ENCODE results near the gene ASTN2. TPM values are rescaled to one million over a fixed set of nuclear protein-coding genes. Genes with fewer than 3 reads are reported as not detected.

Gene ASTN2
- total and polyA plus RNA-seq, 4 donors = 0.57 to 2.9 (median 1.4) TPM

GRCh38 chr9:117000834-117001233 is 414.0 kb downstream of the ASTN2 start:
- H3K27me3 ChIP-seq (ENCODE audit: control insufficient read depth in 4 of 4, insufficient read depth in 4 of 4, low read length in 3 of 4) = peaks cover 0 to 2% (median 0%) of the 10 kb centered on the region in 4 donors
- peaks cover 0 to 3% (median 0%) of the 10 kb centered on the region in 4 donors for H3K9me3 ChIP-seq (ENCODE audit: control insufficient read depth in 4 of 4, low read length in 3 of 4)
- DNase-seq (ENCODE audit: low spot score) = no peak
- no peaks in the 10 kb centered on the region for H3K36me3 ChIP-seq (ENCODE audit: control insufficient read depth in 4 of 4, insufficient read depth in 3 of 4, low read depth in 1 of 4, low read length in 3 of 4)
- no peak overlapping the region for H3K27ac ChIP-seq (ENCODE audit: low read depth in 1 of 2, low read length in 2 of 2)
- H3K4me1 ChIP-seq (ENCODE audit: control insufficient read depth in 4 of 4, insufficient read depth in 4 of 4, low read length in 3 of 4) = no peaks in the 10 kb centered on the region
- TF ChIP-seq YY1 (IDR thresholded peaks at IDR 0.05) = no peak
- TF ChIP-seq, protein P1, sequence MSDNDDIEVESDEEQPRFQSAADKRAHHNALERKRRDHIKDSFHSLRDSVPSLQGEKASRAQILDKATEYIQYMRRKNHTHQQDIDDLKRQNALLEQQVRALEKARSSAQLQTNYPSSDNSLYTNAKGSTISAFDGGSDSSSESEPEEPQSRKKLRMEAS (IDR thresholded peaks at IDR 0.05) = no peak
- no peak for TF ChIP-seq FOXA1 (IDR thresholded peaks at IDR 0.05)
- TF ChIP-seq JUND (IDR thresholded peaks at IDR 0.05) = no peak
- no peak for TF ChIP-seq CTCF (IDR thresholded peaks at IDR 0.05; ENCODE audit: low read depth, low read length, missing input control)
- TF ChIP-seq TAF1 (conservative IDR thresholded peaks at IDR 0.05) = no peak
- TF ChIP-seq, protein P2, sequence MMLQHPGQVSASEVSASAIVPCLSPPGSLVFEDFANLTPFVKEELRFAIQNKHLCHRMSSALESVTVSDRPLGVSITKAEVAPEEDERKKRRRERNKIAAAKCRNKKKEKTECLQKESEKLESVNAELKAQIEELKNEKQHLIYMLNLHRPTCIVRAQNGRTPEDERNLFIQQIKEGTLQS (IDR thresholded peaks at IDR 0.05) = no peak
- no peak for TF ChIP-seq HNF4G (IDR thresholded peaks at IDR 0.05)
- TF ChIP-seq NR2F2 (IDR thresholded peaks at IDR 0.05) = no peak
- no peak for TF ChIP-seq ZBTB33 (IDR thresholded peaks at IDR 0.05)
- no peak for TF ChIP-seq RXRA (IDR thresholded peaks at IDR 0.05)
- no peak for TF ChIP-seq SP1 (IDR thresholded peaks at IDR 0.05)
- TF ChIP-seq EGR1 (IDR thresholded peaks at IDR 0.05; ENCODE audit: low read depth in 2 of 2) = no peak
- no peak for TF ChIP-seq FOXA2 (IDR thresholded peaks at IDR 0.05)
- no peak for TF ChIP-seq GABPA (IDR thresholded peaks at IDR 0.05 in 1 of 2, conservative IDR thresholded peaks at IDR 0.05 in 1 of 2)
- no peak for TF ChIP-seq RAD21 (IDR thresholded peaks at IDR 0.05)
- TF ChIP-seq, protein P3, sequence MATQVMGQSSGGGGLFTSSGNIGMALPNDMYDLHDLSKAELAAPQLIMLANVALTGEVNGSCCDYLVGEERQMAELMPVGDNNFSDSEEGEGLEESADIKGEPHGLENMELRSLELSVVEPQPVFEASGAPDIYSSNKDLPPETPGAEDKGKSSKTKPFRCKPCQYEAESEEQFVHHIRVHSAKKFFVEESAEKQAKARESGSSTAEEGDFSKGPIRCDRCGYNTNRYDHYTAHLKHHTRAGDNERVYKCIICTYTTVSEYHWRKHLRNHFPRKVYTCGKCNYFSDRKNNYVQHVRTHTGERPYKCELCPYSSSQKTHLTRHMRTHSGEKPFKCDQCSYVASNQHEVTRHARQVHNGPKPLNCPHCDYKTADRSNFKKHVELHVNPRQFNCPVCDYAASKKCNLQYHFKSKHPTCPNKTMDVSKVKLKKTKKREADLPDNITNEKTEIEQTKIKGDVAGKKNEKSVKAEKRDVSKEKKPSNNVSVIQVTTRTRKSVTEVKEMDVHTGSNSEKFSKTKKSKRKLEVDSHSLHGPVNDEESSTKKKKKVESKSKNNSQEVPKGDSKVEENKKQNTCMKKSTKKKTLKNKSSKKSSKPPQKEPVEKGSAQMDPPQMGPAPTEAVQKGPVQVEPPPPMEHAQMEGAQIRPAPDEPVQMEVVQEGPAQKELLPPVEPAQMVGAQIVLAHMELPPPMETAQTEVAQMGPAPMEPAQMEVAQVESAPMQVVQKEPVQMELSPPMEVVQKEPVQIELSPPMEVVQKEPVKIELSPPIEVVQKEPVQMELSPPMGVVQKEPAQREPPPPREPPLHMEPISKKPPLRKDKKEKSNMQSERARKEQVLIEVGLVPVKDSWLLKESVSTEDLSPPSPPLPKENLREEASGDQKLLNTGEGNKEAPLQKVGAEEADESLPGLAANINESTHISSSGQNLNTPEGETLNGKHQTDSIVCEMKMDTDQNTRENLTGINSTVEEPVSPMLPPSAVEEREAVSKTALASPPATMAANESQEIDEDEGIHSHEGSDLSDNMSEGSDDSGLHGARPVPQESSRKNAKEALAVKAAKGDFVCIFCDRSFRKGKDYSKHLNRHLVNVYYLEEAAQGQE (IDR thresholded peaks at IDR 0.05) = no peak
- TF ChIP-seq HNF4A (conservative IDR thresholded peaks at IDR 0.05) = no peak
- no peak overlapping the region for H3K4me3 ChIP-seq (ENCODE audit: low read depth in 1 of 3, low read length in 3 of 3)
- no peak overlapping the region for H3K9ac ChIP-seq (ENCODE audit: low read depth in 1 of 2, low read length in 2 of 2)

All from liver (tissue), 9 donors.